HL-60 (cell line): ENCODE data around the gene MEFV.

Experiments used
- POLR2AphosphoS5 ChIP-seq: IDR thresholded peaks from 2 replicates; pipeline ENCODE4 v1.6.1; 2012; ENCODE audit warnings: low read depth
- TF ChIP-seq, protein P1 (sequence below): IDR thresholded peaks from 2 replicates; pipeline ENCODE4 v1.6.1; 2012; ENCODE audit warnings: low read depth; ENCODE audit not compliant: insufficient replicate concordance

- TF ChIP-seq POLR2AphosphoS5 = peak; percentile 97
- TF ChIP-seq, protein P1, sequence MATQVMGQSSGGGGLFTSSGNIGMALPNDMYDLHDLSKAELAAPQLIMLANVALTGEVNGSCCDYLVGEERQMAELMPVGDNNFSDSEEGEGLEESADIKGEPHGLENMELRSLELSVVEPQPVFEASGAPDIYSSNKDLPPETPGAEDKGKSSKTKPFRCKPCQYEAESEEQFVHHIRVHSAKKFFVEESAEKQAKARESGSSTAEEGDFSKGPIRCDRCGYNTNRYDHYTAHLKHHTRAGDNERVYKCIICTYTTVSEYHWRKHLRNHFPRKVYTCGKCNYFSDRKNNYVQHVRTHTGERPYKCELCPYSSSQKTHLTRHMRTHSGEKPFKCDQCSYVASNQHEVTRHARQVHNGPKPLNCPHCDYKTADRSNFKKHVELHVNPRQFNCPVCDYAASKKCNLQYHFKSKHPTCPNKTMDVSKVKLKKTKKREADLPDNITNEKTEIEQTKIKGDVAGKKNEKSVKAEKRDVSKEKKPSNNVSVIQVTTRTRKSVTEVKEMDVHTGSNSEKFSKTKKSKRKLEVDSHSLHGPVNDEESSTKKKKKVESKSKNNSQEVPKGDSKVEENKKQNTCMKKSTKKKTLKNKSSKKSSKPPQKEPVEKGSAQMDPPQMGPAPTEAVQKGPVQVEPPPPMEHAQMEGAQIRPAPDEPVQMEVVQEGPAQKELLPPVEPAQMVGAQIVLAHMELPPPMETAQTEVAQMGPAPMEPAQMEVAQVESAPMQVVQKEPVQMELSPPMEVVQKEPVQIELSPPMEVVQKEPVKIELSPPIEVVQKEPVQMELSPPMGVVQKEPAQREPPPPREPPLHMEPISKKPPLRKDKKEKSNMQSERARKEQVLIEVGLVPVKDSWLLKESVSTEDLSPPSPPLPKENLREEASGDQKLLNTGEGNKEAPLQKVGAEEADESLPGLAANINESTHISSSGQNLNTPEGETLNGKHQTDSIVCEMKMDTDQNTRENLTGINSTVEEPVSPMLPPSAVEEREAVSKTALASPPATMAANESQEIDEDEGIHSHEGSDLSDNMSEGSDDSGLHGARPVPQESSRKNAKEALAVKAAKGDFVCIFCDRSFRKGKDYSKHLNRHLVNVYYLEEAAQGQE = peak; percentile 68
These were observed 49.0 kb upstream of the MEFV start, which contains the start of the genes TIGD7 and ZNF75A for GRCh38 chr16:3305109-3306068.
